NCI-H2227 (cell line): ENCODE results near the gene ETS1.

Experiments used
- DNase-seq: peaks from one replicate; lab custom pipeline; 2025; ENCODE audit not compliant: unreplicated experiment; lab: John Stamatoyannopoulos, UW

The ETS1 gene

DNA sequence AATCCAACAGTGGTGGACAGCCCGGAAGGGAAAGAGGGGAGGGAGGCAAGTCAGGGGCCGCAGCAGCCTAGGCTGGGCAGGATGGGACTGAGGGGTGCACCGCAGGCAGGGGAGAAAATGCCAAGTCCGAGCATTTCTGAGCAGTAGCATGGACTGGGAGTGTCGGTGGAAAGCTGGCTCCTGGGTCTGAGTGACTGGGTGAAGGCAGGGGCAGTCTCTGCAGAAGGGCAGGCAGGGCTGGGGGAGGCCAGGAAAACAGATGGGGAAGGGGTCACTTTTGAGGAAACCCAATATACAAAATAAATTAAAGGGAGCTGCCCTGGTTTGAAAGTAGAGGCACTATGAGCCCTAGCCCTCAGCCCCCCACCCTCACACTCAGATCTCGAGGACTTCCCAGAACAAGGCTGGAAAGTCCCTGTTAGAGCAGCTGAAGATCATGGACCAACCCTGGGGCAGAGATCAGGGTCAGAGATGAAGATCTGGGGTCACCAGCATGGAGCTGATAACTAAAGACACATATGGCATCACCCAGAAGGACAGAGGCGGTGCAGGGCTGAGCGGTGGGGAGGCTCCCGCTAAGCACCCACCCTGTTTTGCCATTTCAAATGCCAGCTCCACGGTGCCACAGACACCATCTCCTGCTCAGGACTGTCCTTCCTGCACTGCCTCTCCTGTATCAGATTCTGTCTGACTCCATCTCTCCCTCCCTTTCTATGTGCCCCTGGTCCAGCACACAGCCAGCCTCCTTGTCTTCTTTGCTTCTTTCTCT, 32.4 kb upstream of the ETS1 start:
- no peak for DNase-seq

- no peak for DNase-seq
These were observed 31.6 kb upstream of the ETS1 start for GRCh38 chr11:128619007-128619406.

DNA sequence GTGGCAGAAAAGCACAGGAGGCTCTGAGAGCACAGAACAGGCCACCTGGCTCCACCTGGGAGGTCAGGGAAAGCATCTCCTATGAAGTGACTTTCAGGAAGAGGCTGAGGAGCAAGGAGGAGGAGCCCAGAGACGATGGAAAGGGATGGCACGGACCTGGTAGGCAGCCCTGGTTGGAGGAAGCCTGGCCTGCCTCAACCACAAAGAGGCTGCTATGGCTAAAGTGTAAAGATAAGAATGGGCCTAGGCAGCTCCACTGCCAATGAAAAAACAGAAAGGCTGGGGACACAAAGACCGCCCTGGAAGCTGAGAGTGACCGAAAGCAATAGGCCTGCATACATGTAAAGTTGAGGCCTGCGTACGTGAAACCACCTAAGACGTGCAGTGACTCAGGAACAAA, 31.2 kb upstream of the ETS1 start:
- no peak for DNase-seq

DNA sequence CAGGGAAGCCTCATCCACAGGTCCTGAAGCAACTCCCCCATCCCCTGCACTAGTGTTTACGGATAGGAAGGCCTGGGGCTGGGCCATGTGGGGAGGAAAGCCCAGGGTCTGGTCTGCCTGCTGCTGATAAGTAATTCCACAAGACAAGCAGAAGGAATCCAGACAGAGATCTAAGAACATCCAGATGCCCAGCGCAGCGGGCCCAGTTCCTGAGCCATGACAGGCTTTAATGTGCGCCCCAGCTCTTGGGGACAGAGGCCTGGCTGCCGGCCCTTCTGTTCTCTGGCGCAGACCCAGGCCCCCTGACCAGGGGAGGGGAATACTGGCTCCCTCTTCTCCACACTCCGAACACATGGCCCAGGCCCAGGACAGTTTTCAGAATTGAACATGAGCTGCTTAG, 28.8 kb upstream of the ETS1 start:
- no peak for DNase-seq

GRCh38 chr11:128615612-128616011, 28.3 kb upstream of the ETS1 start:
- DNase-seq, result no peak

GRCh38 chr11:128615076-128615475, 27.7 kb upstream of the ETS1 start:
- DNase-seq, result no peak

DNA sequence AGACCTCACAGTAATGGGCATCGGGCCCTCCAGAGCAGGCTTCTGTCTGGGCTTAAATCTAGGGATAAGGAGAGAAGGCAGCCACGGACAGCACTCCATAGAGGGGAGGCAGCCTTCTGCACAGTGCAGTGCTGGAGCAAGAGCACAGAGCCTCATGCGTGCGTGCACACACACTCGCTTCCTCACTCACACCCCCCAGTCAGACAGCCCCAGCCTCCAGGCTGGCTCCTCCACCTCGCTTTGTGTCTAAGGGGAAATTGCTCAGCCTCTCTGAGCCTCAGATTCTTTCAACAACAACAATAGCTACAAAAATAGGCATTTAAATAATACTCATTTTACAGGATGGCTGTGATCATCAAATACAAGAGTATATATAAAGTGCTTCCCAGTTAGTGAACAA, 26.7 kb upstream of the ETS1 start:
- DNase-seq, result no peak

GRCh38 chr11:128613300-128613995, 26.1 kb upstream of the ETS1 start:
- no peak for DNase-seq

GRCh38 chr11:128610721-128611617, 23.6 kb upstream of the ETS1 start:
- no peak for DNase-seq

DNA sequence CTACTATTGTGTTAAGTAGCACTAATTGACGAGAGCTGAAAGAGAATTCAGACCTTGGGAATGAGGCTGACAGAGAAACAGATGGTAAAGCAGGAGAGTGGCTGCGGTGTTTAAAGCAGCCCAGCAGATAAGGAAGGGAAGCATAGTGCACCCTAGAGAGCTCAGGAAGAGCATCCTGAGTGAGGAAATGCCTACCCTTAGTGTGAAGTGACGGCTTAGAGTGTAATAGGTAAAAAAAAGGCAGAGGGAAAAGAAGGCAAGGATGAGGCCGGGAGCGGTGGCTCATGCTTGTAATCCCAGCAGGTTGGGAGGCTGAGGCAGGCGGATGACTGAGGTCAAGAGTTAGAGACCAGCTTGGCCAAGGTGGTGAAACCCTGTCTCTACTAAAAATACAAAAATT, 22.4 kb upstream of the ETS1 start:
- no peak for DNase-seq

- DNase-seq, result no peak
These were observed 21.5 kb upstream of the ETS1 start for GRCh38 chr11:128608746-128609407.

DNA sequence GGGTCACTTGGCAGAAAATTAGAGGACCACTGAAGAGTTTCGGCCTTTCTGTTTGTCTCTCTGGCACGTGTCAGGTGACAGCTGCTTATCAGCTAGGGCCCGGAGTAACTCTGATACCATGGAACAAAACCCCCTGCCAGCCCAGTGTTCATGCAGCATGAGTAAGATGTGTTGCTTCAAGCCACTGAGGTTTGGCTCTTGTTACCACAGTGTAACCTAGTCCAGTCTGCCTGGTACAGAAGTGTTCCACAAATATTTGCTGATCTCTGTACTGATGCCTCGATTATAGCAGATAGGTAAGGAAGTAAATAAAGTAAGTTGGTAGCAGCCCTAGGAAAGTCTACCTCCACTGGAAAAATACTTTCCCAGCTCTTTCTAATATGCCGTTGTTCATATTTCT, 20.5 kb upstream of the ETS1 start:
- DNase-seq, result no peak

- no peak for DNase-seq
These were observed 17.4 kb upstream of the ETS1 start for GRCh38 chr11:128604723-128605122.

DNA sequence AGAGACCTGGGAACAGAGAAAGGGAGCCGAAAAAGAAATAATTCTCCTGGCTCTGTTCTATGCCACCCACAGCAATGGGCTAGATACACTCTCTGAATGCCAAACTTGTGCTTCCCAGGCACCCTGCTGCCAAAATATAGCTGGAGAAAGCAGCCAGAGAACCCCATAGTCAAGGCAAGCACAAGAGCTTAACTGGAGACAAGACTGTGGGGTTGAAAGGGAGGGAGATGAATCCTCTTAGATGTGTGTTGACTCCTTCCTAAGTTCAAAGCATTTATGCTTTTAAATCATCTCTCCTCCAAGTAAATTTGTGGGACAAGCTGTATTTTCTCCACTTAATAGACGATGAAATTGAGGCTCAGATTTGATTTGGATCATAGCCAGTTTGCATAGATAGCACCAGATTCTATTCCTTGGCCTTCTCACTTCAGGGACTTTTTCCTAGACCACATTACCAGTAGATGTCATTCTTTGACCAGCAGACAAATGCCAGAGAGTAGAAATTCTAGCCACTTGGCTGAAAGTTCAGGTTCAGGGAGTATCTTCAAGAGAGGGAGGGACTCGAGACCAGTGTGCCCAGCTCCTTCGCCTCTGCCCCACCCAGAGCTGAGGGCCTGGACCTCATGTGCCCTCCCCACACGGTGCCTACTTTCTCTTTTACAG, 16.5 kb upstream of the ETS1 start:
- DNase-seq, result no peak

DNA sequence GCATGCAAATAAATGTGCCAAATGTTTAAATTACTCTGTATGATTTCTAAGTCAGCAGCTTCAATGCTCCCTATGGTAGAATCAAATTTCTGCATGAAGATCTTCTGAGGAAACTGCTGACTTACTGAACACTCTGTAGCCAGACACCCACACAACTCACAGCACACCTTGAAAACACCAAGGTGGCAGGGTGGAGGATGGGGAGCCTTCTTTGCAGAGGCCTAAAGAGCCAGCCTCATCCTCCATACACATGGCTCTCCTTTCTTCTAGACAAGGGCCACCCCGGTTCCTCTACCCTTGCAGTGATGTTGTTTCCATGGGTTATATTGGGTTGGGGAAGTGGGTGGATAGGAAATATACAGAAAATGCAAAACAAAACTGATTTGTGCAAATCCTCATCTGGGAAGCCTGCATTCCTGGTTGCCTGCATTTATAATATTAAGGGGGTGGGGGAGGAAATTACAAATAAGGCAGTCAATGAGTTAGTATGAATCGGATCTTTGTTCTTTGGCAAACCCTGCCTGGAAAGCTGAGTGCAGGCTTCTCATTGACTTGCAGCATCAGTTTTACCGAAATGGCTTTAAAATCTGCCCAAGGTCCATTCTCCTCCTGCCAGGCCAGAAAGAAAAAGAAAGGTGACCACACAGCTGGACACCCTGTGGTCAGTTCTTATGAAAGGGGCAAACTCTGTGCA, 15.8 kb upstream of the ETS1 start:
- DNase-seq, result no peak

GRCh38 chr11:128599729-128600128, 12.4 kb upstream of the ETS1 start:
- no peak for DNase-seq

DNA sequence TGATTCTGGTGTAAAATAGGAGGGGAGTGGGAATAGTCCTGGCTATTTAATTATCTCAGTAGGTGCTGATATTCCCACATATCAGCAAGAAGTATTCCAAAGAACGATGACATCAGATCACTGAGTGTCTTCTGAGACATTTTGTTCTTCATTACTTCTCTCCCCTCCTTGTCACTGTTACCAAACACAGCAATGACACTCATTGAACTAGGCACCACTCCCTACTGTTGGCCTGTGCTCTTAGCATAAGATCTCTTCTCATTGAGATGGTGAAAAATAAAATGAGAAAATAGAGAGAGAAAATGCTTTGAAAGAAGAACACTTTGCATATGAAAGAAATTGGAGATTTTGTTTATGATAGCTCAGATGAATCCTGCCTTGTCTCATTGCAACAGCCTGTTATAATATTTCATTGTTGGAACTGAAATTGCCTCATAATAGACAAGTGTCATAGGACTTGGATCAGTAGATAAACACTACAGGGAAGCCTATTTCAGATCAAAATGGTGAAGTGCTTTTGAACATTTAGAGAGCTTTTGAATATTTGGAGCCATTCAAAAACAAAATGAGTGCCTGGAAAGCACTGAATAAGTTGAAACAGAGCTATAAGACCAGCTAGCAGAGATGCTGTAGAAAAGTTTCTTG, 11.3 kb upstream of the ETS1 start:
- no peak for DNase-seq

DNA sequence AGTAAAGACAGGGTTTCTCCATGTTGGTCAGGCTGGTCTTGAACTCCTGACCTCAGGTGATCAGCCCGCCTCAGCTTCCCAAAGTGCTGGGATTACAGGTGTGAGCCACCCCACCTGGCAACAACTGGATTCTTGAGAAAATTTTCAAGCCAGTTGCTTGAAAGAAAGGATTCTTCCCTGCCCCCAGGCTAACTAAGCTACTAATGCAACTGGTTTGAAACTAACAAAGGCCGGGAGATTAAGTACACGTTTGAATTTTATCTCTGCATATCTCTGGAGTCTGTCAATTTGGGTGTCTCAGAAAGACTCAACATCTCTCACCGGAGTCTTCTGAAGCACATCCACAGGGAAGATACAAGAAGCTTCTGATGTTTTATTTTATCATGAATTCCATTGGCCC, 10.7 kb upstream of the ETS1 start:
- DNase-seq, result no peak

- no peak for DNase-seq
These were observed 9.9 kb upstream of the ETS1 start for GRCh38 chr11:128597209-128597608.

DNA sequence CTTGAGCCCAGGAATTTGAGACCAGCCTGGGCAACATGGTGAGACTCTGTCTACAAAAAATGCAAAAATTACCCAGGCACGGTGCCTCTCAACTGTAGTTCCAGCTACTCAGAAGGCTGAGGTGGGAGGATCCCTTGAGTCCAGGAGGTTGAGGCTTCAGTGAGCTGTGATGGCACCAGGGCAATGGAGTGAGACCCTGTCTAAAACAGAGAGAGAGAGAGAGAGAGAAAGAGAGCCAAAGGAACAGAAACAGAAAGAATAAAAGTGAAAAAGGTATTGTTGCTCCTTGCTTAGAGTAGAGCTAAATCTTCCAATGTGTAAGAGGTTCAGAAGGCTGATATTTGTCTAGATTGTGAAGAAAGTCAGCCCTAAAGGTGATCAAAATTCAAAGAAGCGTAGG, 8.9 kb upstream of the ETS1 start:
- no peak for DNase-seq
